K562 (cell line): ENCODE data around the gene SLBP. TPM values are rescaled to one million over a fixed set of nuclear protein-coding genes. Genes with fewer than 3 reads are reported as not detected.

ENCODE experiments used
- ATAC-seq: fragments of 200-7000 bp; cut with Tn5 transposase; 3 replicates; pipeline ENCODE4 v1.9.1; 2020; ENCODE audit warnings: moderate library complexity
- BruUV-seq: library from RNA; stranded (reverse); fragments of 400-500 nt; replicated peaks from 2 replicates; lab custom pipeline; 2021; lab: Mats Ljungman, UMichigan
- CTCF ChIA-PET: fragments of 300-600 bp; formaldehyde crosslinking; extraction: SDS; loops from one replicate; lab custom pipeline; 2021; ENCODE audit warnings: low intra/inter-chr PET ratio; lab: Yijun Ruan, JAX
- POLR2A ChIA-PET: fragments of 300-600, 350-650 bp; sonication (Branson Sonifier 250); formaldehyde crosslinking; extraction: SDS; loops from one replicate; lab custom pipeline; 2021; ENCODE audit warnings: antibody characterized with exemption, inconsistent platforms; lab: Yijun Ruan, JAX
- DNase-seq, 4 experiments: peaks; one replicate each; pipeline versions ENCODE4 v3.0.0 to v3.0.0-alpha.2; 2011 to 2018; ENCODE audit warnings: low spot score in 3 of 4, mixed read lengths in 3 of 4; ENCODE audit errors: extremely low read depth in 1 of 4
- FAIRE-seq: peaks from 2 replicates; lab custom pipeline; 2011; peaks lifted over from hg19 to GRCh38; lab: Jason Lieb, UNC
- H2AFZ ChIP-seq: 2 replicates; pipeline ENCODE4 v1.6.0; 2011; ENCODE audit warnings: low read depth, low read length, control low read depth, inconsistent platforms
- H3K27ac ChIP-seq: fragments of 200-600 bp; 3 replicates; pipeline ENCODE4 v1.8.0; 2011; ENCODE audit warnings: low read depth, mild to moderate bottlenecking, control low read depth, inconsistent platforms, low read length, moderate library complexity, mixed read lengths; ENCODE audit errors: extremely low read depth
- H3K27me3 ChIP-seq, 2 experiments: fragments of 300-600 bp in 1 of 2; 2 replicates in 1 of 2; 3 replicates in 1 of 2; pipeline versions ENCODE4 v1.6.0 to v1.8.0; 2011; ENCODE audit warnings: inconsistent platforms in 2 of 2, low read length in 2 of 2, mild to moderate bottlenecking in 1 of 2, mixed read lengths in 1 of 2, moderate library complexity in 1 of 2; ENCODE audit not compliant: control insufficient read depth in 2 of 2, insufficient read depth in 2 of 2
- H3K36me3 ChIP-seq: fragments of 300-600 bp; 3 replicates; pipeline ENCODE4 v1.8.0; 2011; ENCODE audit warnings: mild to moderate bottlenecking, low read length, inconsistent platforms; ENCODE audit not compliant: control insufficient read depth, insufficient read depth
- H3K4me1 ChIP-seq, 2 experiments: fragments of 200-600 bp in 1 of 2; replicated peaks in 1 of 2; 2 replicates in 1 of 2; 3 replicates in 1 of 2; pipeline versions ENCODE4 v1.5.1 to v1.8.0; 2011; ENCODE audit warnings: inconsistent platforms in 2 of 2, low read length in 2 of 2, mild to moderate bottlenecking in 1 of 2, mixed read lengths in 1 of 2, moderate library complexity in 1 of 2; ENCODE audit not compliant: control insufficient read depth in 2 of 2, insufficient read depth in 2 of 2
- H3K4me2 ChIP-seq: 2 replicates; pipeline ENCODE4 v1.6.1; 2011; ENCODE audit warnings: low read length, control low read depth, inconsistent platforms, mixed read lengths; ENCODE audit not compliant: insufficient read depth
- H3K4me3 ChIP-seq: fragments of 200-600 bp; sonication (generic), shearing (Covaris generic); 2 replicates; pipeline ENCODE4 v1.5.1; 2016; ENCODE audit warnings: control low read depth, inconsistent platforms
- H3K79me2 ChIP-seq: fragments of 200-600 bp; 3 replicates; pipeline ENCODE4 v1.8.0; 2011; ENCODE audit warnings: low read length, inconsistent platforms; ENCODE audit not compliant: control insufficient read depth, insufficient read depth
- H3K9ac ChIP-seq, 2 experiments: 2 replicates each; pipeline versions ENCODE4 v1.6.0 to v1.6.1; 2011; ENCODE audit warnings: low read depth in 2 of 2, low read length in 2 of 2, control low read depth in 1 of 2, inconsistent platforms in 1 of 2, mild to moderate bottlenecking in 1 of 2, mixed read lengths in 1 of 2; ENCODE audit not compliant: insufficient read depth in 1 of 2
- H3K9me1 ChIP-seq: one replicate; pipeline ENCODE4 v1.6.0; 2011; ENCODE audit warnings: inconsistent platforms, mild to moderate bottlenecking, low read length, moderate library complexity; ENCODE audit not compliant: control insufficient read depth, insufficient read depth
- H3K9me3 ChIP-seq: replicated peaks from 2 replicates; pipeline ENCODE4 v1.5.1; 2011; ENCODE audit warnings: low read depth, low read length, inconsistent platforms; ENCODE audit not compliant: control insufficient read depth, insufficient read depth
- H4K20me1 ChIP-seq: replicated peaks from 2 replicates; pipeline ENCODE4 v1.6.1; 2011; ENCODE audit warnings: low read length, inconsistent platforms, mixed read lengths; ENCODE audit not compliant: control insufficient read depth, insufficient read depth
- ATF7 ChIP-seq: fragments of 450-650 bp; IDR thresholded peaks from 2 replicates; pipeline ENCODE4 v1.7.1; 2014; ENCODE audit warnings: mild to moderate bottlenecking, moderate library complexity
- BCOR ChIP-seq: fragments of 450-650 bp; IDR thresholded peaks from 2 replicates; pipeline ENCODE4 v1.6.1; 2016
- CTCF ChIP-seq, 3 experiments: IDR thresholded peaks in 2 of 3; conservative IDR thresholded peaks in 1 of 3; 2 replicates each; pipeline ENCODE4 v1.5.1; 2011 to 2012; ENCODE audit warnings: low read length in 3 of 3, mild to moderate bottlenecking in 3 of 3, control low read depth in 2 of 3, improper control_type of control experiment in 1 of 3, inconsistent platforms in 1 of 3, low read depth in 1 of 3, mixed read lengths in 1 of 3, moderate library complexity in 1 of 3; ENCODE audit not compliant: insufficient read depth in 2 of 3
- DACH1 ChIP-seq: fragments of 450-650 bp; IDR thresholded peaks from 2 replicates; pipeline ENCODE4 v1.6.1; 2018; ENCODE audit not compliant: partially characterized antibody
- EP300 ChIP-seq: IDR thresholded peaks from 2 replicates; pipeline ENCODE4 v1.6.1; 2012; ENCODE audit warnings: low read length, improper control_type of control experiment
- HCFC1 ChIP-seq: IDR thresholded peaks from 2 replicates; pipeline ENCODE4 v1.6.1; 2012; ENCODE audit warnings: low read depth, low read length, improper control_type of control experiment
- ILF3 ChIP-seq: fragments of 450-650 bp; IDR thresholded peaks from 2 replicates; pipeline ENCODE4 v1.6.1; 2018; ENCODE audit warnings: antibody characterized with exemption, mild to moderate bottlenecking, moderate library complexity, borderline replicate concordance
- IRF1 ChIP-seq: sonication (generic); formaldehyde crosslinking; IDR thresholded peaks from 2 replicates; pipeline ENCODE4 v1.8.0; 2022; ENCODE audit warnings: missing genetic modification reagents, mild to moderate bottlenecking, borderline replicate concordance
- L3MBTL2 ChIP-seq: fragments of 450-650 bp; IDR thresholded peaks from 2 replicates; pipeline ENCODE4 v1.6.1; 2016; ENCODE audit warnings: mild to moderate bottlenecking, moderate library complexity
- MAFK ChIP-seq: IDR thresholded peaks from 2 replicates; pipeline ENCODE4 v1.6.1; 2011; ENCODE audit warnings: low read length, improper control_type of control experiment
- MCM2 ChIP-seq: fragments of 450-650 bp; IDR thresholded peaks from 2 replicates; pipeline ENCODE4 v1.6.1; 2017; ENCODE audit warnings: low read depth, mild to moderate bottlenecking
- MTA3 ChIP-seq: fragments of 450-650 bp; formaldehyde crosslinking; IDR thresholded peaks from 2 replicates; pipeline ENCODE4 v1.6.1; 2017; ENCODE audit warnings: mild to moderate bottlenecking, borderline replicate concordance
- NFIC ChIP-seq: fragments of 450-650 bp; IDR thresholded peaks from 2 replicates; pipeline ENCODE4 v1.6.1; 2017; ENCODE audit warnings: mild to moderate bottlenecking, inconsistent platforms
- RAD21 ChIP-seq, 2 experiments: fragments of 250-450 bp in 1 of 2; fragments of 450-650 bp in 1 of 2; sonication (Bioruptor Pico) in 1 of 2; formaldehyde crosslinking in 1 of 2; IDR thresholded peaks in 1 of 2; conservative IDR thresholded peaks in 1 of 2; 2 replicates each; pipeline versions ENCODE4 v1.4.0 to v1.8.0; 2020 to 2022; ENCODE audit warnings: mild to moderate bottlenecking in 2 of 2, moderate library complexity in 1 of 2
- TAF7 ChIP-seq: fragments of 450-650 bp; IDR thresholded peaks from 2 replicates; pipeline ENCODE4 v1.6.1; 2016; ENCODE audit warnings: missing genetic modification characterization, missing compliant biosample characterization
- TFAP4 ChIP-seq: sonication (generic); formaldehyde crosslinking; IDR thresholded peaks from 2 replicates; pipeline ENCODE4 v1.8.0; 2022; ENCODE audit warnings: missing genetic modification reagents, mild to moderate bottlenecking, moderate library complexity, borderline replicate concordance
- ZNF445 ChIP-seq: fragments of 250-450 bp; sonication (Bioruptor Pico); IDR thresholded peaks from 2 replicates; pipeline ENCODE4 v1.4.0; 2020; ENCODE audit warnings: low read depth, mild to moderate bottlenecking, moderate library complexity
- WGBS: fragments of 100-300 bp; shearing (Covaris generic); methylation state at CpG from one replicate; pipeline ENCODE4 v1.1.6; 2016; ENCODE audit warnings: low coverage, mixed read lengths; ENCODE audit not compliant: insufficient coverage; ENCODE audit errors: missing lambda C conversion rate; 5-methylcytosine and 5-hydroxymethylcytosine counted together
- in situ Hi-C: fragments of 300-500 bp; cut with MboI; formaldehyde crosslinking; loops from 4 replicates; pipeline ENCODE4 v1.15.0; 2018; ENCODE audit warnings: inconsistent platforms, mixed read lengths
- intact Hi-C: fragments of 100-400 bp; cut with micrococcal nuclease; formaldehyde crosslinking; loops from 2 replicates; pipeline ENCODE4 v1.14.2; 2022
- polyA plus RNA-seq, 8 experiments: library from polyadenylated mRNA; depleted of rRNA in 4 of 8; stranded (reverse) in 5 of 8; unstranded in 3 of 8; fragments of >200 nt; fragmentation: Nextera tagmentation in 2 of 8; fragmentation: Illumina TruSeq in 1 of 8; extraction: Ambion mirVana in 2 of 8; extraction: Trizol in 1 of 8; gene quantifications; 2 replicates each; pipeline versions ENCODE4 v1.2.1 to v1.2.3, GENCODE V29; 2011 to 2014; ENCODE audit warnings: inconsistent platforms in 1 of 8, missing spikeins in 1 of 8
- total RNA-seq, 7 experiments: library from RNA; depleted of rRNA in 6 of 7; stranded (reverse); fragments of >200 nt in 6 of 7; fragmentation: Illumina TruSeq in 2 of 7; extraction: Trizol in 2 of 7; gene quantifications; 2 replicates each; pipeline versions ENCODE4 v1.2.1 to v1.2.3, GENCODE V29; 2011 to 2021; ENCODE audit warnings: low replicate concordance in 1 of 7
- TF ChIP-seq, protein P1 (sequence below): sonication (generic); formaldehyde crosslinking; IDR thresholded peaks from 2 replicates; pipeline ENCODE4 v1.8.1; 2023; ENCODE audit warnings: mild to moderate bottlenecking, missing genetic modification reagents

Gene SLBP
- total and polyA plus RNA-seq, 9 of the 15 experiments (the other 6 are each of a cell fraction or from before 2014, with no cell fraction given) = 49.4 to 221 (median 162) TPM

DNA sequence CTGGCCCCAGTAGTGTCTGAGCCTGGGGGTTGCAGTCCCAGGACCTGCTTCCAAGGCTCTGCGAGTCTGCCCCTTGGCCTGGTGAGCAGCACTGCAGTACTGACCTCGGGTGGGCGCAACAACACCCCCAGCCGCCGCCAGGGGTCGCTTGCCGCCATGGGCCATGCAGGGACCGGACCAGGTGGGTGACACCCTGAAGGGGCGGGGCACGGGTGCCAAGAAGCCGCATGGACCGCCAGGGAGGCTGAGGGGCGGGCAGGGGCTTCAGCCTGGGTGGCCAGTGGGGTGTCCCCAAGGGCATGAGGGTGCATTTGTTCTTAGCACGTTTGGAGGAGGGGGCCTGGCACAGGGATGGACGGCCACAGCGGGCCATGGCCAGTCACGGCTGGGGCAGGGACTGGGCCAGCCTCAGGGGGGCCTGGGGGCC lies 34.2 kb upstream of the SLBP start:
- ChIA-PET POLR2A (interaction anchor here (0.6 to 1.1 kb wide), 4 partner anchors 10 to 62 kb away, joined by 3 to 4 read pairs (median 4); no protein-coding TSS in a partner anchor), CTCF (interaction anchor here (0.7 to 6.2 kb wide), 2 partner anchors 63 to 165 kb away, joined by 3 to 94 read pairs; no protein-coding TSS in a partner anchor)
- ATAC-seq (peak; percentile 89), FAIRE-seq (peak; percentile 67), DNase-seq (peak; percentile 83 to 90 (median 87))
- peaks cover 37% of the 10 kb centered on the region; the same call in 2 of the 3 replicates for H3K36me3 ChIP-seq
- H2AFZ ChIP-seq = no peak overlapping the region
- intact Hi-C loops = loop anchor here (5.0 kb wide), 2 partner anchors 161 to 441 kb away; no protein-coding TSS in a partner anchor
- peaks cover 0 to 73% of the 10 kb centered on the region in 2 experiments; a peak in 2 of 5 replicates for H3K4me1 ChIP-seq
- no peak overlapping the region for H3K27ac ChIP-seq
- no peaks in the 10 kb centered on the region for H3K9me3 ChIP-seq
- H3K4me2 ChIP-seq = no peak overlapping the region
- WGBS = 8% methylated on average over 12 of the region's 17 CpGs
- in situ Hi-C loops = no loop called here
- no peaks in the 10 kb centered on the region for H4K20me1 ChIP-seq
- H3K9me1 ChIP-seq = no peaks in the 10 kb centered on the region
- no peak overlapping the region for H3K9ac ChIP-seq
- no peaks in the 10 kb centered on the region for H3K27me3 ChIP-seq
- BruUV-seq = no TSS peak
- no peaks in the 10 kb centered on the region for H3K79me2 ChIP-seq
- H3K4me3 ChIP-seq = no peak overlapping the region
- TF ChIP-seq HCFC1 = peak; percentile 30; the same call in 1 of the 2 replicates
- TF ChIP-seq MTA3 = 0 out of 2 replicates have a peak, but pooled peaks have one; percentile 19
- TF ChIP-seq RAD21 (CRISPR knock-in tag; conservative IDR thresholded peaks at IDR 0.05 in 1 of 2, IDR thresholded peaks at IDR 0.05 in 1 of 2) = peak; percentile 52 to 79
- 0 out of 2 replicates have a peak, but pooled peaks have one; percentile 10 for TF ChIP-seq IRF1 (CRISPR knock-in tag)
- TF ChIP-seq CTCF (IDR thresholded peaks at IDR 0.05 in 2 of 3, conservative IDR thresholded peaks at IDR 0.05 in 1 of 3; ENCODE audit: insufficient read depth in 2 of 3, low read depth in 1 of 3, low read length in 3 of 3) = peak; percentile 89 to 99 (median 94)
- peak; percentile 87 for TF ChIP-seq TFAP4
- TF ChIP-seq ZNF445 (CRISPR knock-in tag) = no peak
- TF ChIP-seq ILF3 = no peak
- TF ChIP-seq, protein P1, sequence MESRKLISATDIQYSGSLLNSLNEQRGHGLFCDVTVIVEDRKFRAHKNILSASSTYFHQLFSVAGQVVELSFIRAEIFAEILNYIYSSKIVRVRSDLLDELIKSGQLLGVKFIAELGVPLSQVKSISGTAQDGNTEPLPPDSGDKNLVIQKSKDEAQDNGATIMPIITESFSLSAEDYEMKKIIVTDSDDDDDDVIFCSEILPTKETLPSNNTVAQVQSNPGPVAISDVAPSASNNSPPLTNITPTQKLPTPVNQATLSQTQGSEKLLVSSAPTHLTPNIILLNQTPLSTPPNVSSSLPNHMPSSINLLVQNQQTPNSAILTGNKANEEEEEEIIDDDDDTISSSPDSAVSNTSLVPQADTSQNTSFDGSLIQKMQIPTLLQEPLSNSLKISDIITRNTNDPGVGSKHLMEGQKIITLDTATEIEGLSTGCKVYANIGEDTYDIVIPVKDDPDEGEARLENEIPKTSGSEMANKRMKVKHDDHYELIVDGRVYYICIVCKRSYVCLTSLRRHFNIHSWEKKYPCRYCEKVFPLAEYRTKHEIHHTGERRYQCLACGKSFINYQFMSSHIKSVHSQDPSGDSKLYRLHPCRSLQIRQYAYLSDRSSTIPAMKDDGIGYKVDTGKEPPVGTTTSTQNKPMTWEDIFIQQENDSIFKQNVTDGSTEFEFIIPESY = peak; percentile 86
- TF ChIP-seq MAFK = no peak
- TF ChIP-seq TAF7 (tag) = no peak
- TF ChIP-seq MCM2 = no peak
- TF ChIP-seq EP300 = no peak
- no peak for TF ChIP-seq BCOR
- 0 out of 2 replicates have a peak, but pooled peaks have one; percentile 24 for TF ChIP-seq L3MBTL2
- peak; percentile 42 for TF ChIP-seq DACH1
- no peak for TF ChIP-seq ATF7
- TF ChIP-seq NFIC = no peak
